Hematopoietic multipotent progenitor cell (in vitro differentiated cells): ENCODE measurements around the gene TRAF3IP3. TPM values are rescaled to one million over a fixed set of nuclear protein-coding genes. Genes with fewer than 3 reads are reported as not detected.

Experiments
- DNase-seq, 3 donors: peaks; one replicate each; pipeline ENCODE4 v3.0.0-alpha.2; 2011 to 2015; ENCODE audit warnings: low read depth in 2 of 3, low spot score in 2 of 3
- total RNA-seq: library from RNA; depleted of rRNA; stranded (reverse); fragments of >200 nt; gene quantifications from one replicate; pipeline ENCODE4 v1.2.3, GENCODE V29; 2012

Gene TRAF3IP3
- total RNA-seq, 1 donor: 32.9 TPM

GRCh38 chr1:209766051-209766450 lies 10.2 kb downstream of the TRAF3IP3 start:
- DNase-seq: no peak

DNA sequence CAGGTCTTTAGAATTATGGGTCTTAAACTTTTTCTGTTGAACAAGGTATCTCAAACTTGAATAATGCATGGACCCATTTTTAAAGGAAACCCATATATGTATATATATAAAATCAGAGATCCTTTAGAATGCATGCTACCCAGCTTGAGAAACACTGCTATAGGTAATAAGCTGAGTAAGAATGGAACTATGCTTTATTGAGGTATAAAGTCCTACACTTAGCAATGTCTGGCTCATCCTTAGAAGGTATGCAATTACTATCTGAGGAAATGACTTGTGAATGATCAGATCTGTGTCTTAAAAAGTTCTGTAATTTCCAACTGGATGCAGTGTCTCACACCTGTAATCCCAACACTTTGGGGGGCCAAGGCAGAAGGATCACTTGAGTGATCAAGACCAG lies 11.2 kb downstream of the TRAF3IP3 start:
- DNase-seq: no peak

GRCh38 chr1:209767706-209768105 lies 11.9 kb downstream of the TRAF3IP3 start:
- DNase-seq: peak in 1 of 3 donors; percentile 39

- peak in 1 of 3 donors; percentile 60 for DNase-seq
Observed at GRCh38 chr1:209768354-209768774, 12.5 kb downstream of the TRAF3IP3 start.

GRCh38 chr1:209769171-209769904 lies 13.5 kb downstream of the TRAF3IP3 start:
- DNase-seq: peak in 2 of 3 donors; percentile 59 to 64

DNA sequence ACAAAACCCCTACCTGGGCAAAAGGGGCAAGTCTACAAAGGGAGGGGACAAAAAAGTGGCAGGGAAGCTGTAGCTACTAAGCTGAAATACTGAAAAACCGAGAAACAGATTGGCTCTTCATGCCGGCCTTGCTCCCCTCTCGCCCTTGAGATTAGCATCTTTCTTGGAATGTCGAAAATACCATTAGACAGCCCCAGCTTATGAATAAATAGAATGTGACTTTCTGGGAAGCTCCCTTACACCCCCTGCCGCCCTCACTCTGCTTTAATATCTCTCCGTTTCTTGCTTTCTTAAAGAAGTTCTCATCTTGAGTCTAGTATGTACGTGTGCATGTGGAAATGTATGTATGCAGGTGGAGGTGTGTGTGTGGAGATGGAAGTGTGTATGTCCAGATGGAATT lies 14.1 kb downstream of the TRAF3IP3 start:
- peak in 1 of 3 donors; percentile 32 for DNase-seq

DNA sequence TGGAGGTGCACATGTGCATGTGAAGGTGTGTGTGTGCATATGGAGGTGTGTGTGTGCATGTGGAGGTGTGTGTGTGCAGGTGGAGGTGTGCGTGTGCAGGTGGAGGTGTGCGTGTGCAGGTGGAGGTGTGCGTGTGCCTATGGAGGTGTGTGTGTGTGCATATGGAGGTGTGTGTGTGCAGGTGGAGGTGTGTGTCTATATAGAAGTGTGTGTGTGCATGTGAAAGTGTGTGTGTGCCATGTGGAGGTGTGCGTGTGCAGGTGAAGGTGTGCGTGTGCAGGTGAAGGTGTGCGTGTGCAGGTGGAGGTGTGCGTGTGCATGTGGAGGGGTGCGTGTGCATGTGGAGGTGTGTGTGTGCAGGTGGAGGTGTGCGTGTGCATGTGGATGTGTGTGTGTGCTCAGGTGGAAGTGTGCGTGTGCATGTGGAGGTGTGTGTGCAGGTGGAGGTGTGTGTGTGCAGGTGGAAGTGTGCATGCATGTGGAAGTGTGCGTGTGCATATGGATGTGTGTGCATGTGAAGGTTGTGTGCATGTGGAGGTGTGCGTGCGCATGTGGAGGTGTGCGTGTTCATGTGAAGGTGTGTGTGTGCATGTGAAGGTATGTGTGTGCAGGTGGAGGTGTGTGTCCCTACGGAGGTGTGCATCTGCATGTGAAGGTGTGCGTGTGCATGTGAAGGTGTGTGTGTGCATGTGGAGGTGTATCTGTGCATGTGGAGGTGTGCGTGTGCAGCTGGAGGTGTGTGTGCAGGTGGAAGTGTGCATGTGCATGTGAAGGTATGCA lies 15.0 kb downstream of the TRAF3IP3 start:
- DNase-seq: no peak

DNA sequence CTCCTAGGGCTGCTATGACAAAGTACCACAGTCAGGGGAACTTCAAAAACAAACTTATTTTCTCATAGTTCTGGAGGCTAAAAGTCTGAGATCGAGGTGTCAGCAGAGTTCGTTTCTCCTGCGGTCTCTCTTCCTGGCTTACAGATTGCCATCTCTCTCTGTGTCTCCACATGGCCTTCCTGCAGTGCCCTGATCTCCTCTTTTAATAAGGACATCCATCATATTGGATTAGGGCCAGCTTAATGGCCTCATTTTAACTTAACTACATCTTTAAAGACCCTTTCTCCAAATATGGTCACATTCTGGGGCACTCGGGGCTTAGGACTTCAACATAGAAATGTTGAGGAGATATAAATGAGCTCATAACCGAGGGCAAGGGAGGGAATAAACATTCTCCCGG lies 16.3 kb downstream of the TRAF3IP3 start:
- peak in 1 of 3 donors; percentile 19 for DNase-seq

DNA sequence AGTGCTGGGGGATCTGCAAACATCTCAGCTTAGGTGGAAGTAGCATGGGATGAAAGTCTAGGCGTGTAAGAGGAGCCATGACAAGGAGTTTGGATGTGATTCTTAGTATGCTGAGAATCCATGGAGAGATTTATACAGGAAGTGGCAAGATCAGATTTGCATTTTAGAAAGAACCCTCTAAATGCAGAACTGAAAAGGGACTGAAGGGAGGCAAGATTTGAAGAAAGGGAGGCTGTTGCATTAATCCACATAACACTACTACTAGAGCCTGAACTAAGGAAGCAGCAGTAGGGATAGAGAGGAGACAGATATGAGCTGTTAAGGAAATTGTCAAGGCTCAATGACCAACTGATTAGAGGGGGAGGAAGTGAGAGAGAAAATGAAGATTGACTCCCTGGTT lies 18.7 kb downstream of the TRAF3IP3 start:
- DNase-seq: no peak

DNA sequence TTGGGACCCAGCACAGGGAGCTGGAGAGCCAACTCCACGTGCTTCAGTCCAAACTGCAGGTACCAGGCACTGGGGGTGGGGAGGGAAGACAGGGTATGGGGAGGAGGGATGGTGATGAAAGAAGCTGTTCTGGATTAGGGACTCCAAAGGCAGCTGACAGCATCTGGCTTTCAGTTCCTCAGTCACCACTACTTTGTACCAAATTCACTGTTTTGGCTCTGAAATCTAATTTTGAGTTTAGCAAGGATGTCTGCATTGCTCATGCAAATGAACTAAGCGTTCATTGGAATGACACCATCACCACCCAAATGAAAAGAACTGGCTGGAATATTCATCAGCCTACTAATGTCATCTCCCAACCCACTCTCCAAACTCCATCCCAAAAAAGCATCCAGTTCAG lies 19.8 kb downstream of the TRAF3IP3 start:
- DNase-seq: no peak

DNA sequence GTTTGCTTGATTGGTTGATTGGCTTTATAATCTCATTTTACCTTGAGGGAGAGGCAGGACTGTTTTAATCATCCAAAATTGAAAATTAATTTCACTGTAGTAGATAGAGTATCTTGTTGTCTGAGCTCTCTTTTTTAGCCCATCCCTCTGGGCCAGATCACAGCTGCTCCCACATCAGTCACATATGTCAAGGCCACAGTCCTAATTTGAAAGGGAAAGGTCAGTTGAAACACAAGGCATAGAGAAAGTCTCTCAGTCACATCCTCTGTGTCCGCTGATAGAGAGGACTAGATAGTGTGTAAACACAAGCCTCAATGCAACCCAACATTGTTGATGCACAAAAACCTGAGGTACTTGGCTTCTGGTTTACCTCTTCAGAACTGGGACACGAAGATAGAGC lies 21.7 kb downstream of the TRAF3IP3 start:
- no peak for DNase-seq

- DNase-seq: no peak
Observed at GRCh38 chr1:209778102-209778501, 22.2 kb downstream of the TRAF3IP3 start.

GRCh38 chr1:209780268-209780667 lies 24.4 kb downstream of the TRAF3IP3 start:
- DNase-seq: no peak

DNA sequence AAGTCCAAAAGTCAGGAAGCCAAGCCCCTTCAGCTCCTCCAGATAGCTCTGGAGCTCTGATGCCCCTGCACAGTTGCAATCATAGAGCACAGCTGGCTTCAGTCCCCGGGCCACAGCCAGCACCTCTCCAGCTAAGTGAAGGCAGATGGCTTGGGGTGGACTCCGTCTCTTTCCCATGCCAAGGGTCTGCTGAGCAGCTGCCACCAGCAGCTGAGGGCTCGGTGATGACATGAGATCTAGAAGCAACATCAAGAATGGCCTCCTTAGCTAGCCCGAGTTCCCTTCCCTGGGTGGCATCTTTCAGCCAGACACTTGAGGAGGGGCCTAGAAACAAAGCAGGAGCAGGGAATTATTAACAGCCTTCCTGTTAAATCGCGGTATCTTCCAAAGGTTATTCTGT lies 27.5 kb downstream of the TRAF3IP3 start:
- no peak for DNase-seq

- DNase-seq: peak; percentile 96 to 99 (median 98)
Observed at GRCh38 chr1:209784265-209785169, 28.7 kb downstream of the TRAF3IP3 start, which contains the start of gene C1orf74. Gene C1orf74, minus strand, starts transcription at chr1:209784559. Its CDS starts 925 bp downstream, at chr1:209783634.

GRCh38 chr1:209785592-209785991 lies 29.7 kb downstream of the TRAF3IP3 start:
- no peak for DNase-seq

GRCh38 chr1:209786146-209786545 lies 30.3 kb downstream of the TRAF3IP3 start:
- DNase-seq: no peak

GRCh38 chr1:209787551-209787950 lies 31.7 kb downstream of the TRAF3IP3 start:
- DNase-seq: no peak

- no peak for DNase-seq
Observed at GRCh38 chr1:209789245-209789644, 33.4 kb downstream of the TRAF3IP3 start.

DNA sequence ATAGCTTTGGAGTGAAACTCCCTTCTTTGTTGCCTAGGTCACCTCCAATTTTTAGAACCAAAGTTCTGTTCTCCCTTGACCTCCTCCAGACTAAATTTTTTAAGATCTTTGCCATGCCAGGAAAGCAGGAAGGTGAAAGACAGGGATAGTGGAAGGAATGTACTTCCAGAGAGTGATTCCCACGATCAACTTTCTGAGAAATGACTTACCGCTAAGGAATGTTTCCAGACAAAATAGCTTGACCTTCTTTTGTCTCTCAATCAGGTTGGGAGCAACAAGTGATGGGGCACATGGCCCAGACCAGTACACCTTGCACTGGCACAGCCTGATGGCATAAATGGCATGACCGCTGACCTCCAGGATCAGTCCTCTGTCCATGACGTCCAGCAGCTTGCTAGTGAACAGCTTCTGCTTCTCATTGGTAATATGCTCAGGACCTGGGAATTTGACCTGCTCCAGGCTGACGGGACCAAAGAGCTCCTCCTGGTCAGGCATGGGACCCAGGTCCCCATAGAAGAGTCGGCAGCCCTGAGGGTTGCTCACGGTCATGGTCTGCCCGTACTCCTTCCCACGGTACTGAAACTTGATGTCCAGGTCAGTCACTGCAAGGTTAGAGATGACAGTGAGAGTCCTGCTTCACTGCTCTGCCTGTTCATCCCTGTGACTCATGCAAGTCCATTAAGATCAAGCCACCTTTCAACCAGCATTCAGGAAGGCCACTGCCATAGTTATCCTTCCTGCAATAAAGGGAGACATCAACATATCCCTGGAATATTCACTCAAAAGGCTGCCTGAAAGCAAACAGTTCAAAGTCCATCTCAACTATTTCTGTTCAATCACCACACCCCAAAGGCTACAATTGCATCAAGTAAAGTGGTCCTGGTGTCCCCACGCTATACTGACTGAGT lies 34.7 kb downstream of the TRAF3IP3 start:
- DNase-seq: no peak
